Activated T-cell treated with anti-CD3 and anti-CD28 coated beads, Interleukin-2, amount 50 U/mL, for 4 hours (primary cell): ENCODE data around the gene PTP4A1. TPM values are rescaled to one million over a fixed set of nuclear protein-coding genes. Genes with fewer than 3 reads are reported as not detected.

Experiments used
- ATAC-seq, 2 donors: fragments of 200-7000 bp; cut with Tn5 transposase; one replicate each; pipeline ENCODE4 v1.10.0; 2021
- DNase-seq: peaks from one replicate; pipeline ENCODE4 v3.0.0-alpha.2; 2020
- H3K27me3 Mint-ChIP-seq: one replicate; pipeline ENCODE4 v1.8.0; 2021; ENCODE audit warnings: low read depth, mixed read lengths
- H3K36me3 Mint-ChIP-seq: one replicate; pipeline ENCODE4 v1.8.0; 2022; ENCODE audit warnings: mixed read lengths; ENCODE audit not compliant: insufficient read depth
- H3K4me1 Mint-ChIP-seq: one replicate; pipeline ENCODE4 v1.8.0; 2021; ENCODE audit warnings: low read depth, mixed read lengths
- H3K4me3 Mint-ChIP-seq: one replicate; pipeline ENCODE4 v1.8.0; 2021; ENCODE audit warnings: mild to moderate bottlenecking, moderate library complexity, mixed read lengths
- H3K9me3 Mint-ChIP-seq: one replicate; pipeline ENCODE4 v1.8.0; 2021; ENCODE audit warnings: mixed read lengths
- total RNA-seq, 3 donors: library from RNA; stranded (reverse); gene quantifications; one replicate each; pipeline ENCODE4 v1.2.1, GENCODE V29; 2021

The PTP4A1 gene
- total RNA-seq, 3 donors from 2014 or later = 64.2 to 71.1 (median 70.3) TPM

DNA sequence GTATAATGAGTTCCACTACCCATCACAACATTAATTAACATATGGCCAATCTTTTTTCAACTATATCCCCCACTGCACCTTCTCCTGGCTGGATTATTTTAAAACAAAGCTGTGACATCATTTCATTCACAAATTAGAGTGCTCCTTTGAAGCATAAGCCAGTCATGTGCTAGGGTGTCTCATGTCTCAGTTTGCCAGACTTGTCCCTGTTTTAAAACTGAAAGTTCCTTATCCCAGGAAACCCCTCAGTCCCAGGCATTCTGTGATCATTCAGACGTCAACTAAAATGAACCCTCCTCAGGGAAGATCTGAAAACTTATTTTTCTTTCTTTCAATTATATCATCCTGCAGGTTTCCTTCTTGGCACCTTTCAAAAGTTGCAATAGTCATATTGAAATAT is 29.3 kb upstream of the PTP4A1 start:
- no peaks in the 10 kb centered on the region for H3K36me3 Mint-ChIP-seq
- H3K4me3 Mint-ChIP-seq = no peak overlapping the region
- no peaks in the 10 kb centered on the region for H3K4me1 Mint-ChIP-seq
- DNase-seq (no peak), ATAC-seq (no peak)
- H3K9me3 Mint-ChIP-seq = no peaks in the 10 kb centered on the region
- peaks cover 25% of the 10 kb centered on the region for H3K27me3 Mint-ChIP-seq

- H3K4me3 Mint-ChIP-seq = no peak overlapping the region
- H3K9me3 Mint-ChIP-seq = no peaks in the 10 kb centered on the region
- no peaks in the 10 kb centered on the region for H3K36me3 Mint-ChIP-seq
- no peak for ATAC-seq
- no peaks in the 10 kb centered on the region for H3K4me1 Mint-ChIP-seq
- DNase-seq = no peak
- peaks cover 25% of the 10 kb centered on the region for H3K27me3 Mint-ChIP-seq
These were observed 28.3 kb upstream of the PTP4A1 start for GRCh38 chr6:63543982-63544381.

- ATAC-seq (no peak), DNase-seq (no peak)
- H3K4me1 Mint-ChIP-seq = no peaks in the 10 kb centered on the region
- H3K4me3 Mint-ChIP-seq = no peak overlapping the region
- no peaks in the 10 kb centered on the region for H3K36me3 Mint-ChIP-seq
- H3K27me3 Mint-ChIP-seq = peaks cover 16% of the 10 kb centered on the region
- no peaks in the 10 kb centered on the region for H3K9me3 Mint-ChIP-seq
These were observed 26.0 kb upstream of the PTP4A1 start for GRCh38 chr6:63546236-63546635.

- H3K27me3 Mint-ChIP-seq = peaks cover 16% of the 10 kb centered on the region
- DNase-seq = no peak
- no peaks in the 10 kb centered on the region for H3K4me1 Mint-ChIP-seq
These were observed 25.6 kb upstream of the PTP4A1 start for GRCh38 chr6:63546697-63547096.

DNA sequence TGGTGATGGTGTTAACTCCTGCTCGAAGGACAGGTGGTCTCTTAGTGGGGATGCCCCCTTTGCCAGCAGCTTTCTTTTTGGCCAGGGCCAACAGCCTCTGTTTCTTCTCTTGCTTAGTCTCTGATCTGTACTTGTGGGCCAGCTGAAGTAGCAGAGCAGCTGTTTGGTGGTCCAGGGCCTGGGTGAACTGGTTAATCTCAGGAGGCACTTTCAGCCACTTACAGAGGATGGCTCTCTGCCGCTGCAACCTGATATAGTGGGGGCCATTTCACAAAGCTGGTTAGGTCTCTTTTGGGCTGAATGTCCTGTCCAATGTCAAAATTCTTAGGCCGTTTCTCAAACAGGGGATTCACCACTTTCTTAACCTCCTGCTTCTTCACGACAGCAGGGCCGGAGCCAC is 23.2 kb upstream of the PTP4A1 start:
- no peak for DNase-seq
- Mint-ChIP-seq H3K4me1 (no peaks in the 10 kb centered on the region), H3K27me3 (peaks cover 17% of the 10 kb centered on the region), H3K36me3 (no peaks in the 10 kb centered on the region), H3K4me3 (no peak overlapping the region), H3K9me3 (no peaks in the 10 kb centered on the region)
- ATAC-seq = no peak

More at GRCh38 chr6:63546697-63547096, 25.6 kb upstream of the PTP4A1 start:
- no peak for ATAC-seq
- Mint-ChIP-seq H3K9me3 (no peaks in the 10 kb centered on the region), H3K36me3 (no peaks in the 10 kb centered on the region), H3K4me3 (no peak overlapping the region)

- no peaks in the 10 kb centered on the region for H3K36me3 Mint-ChIP-seq
- H3K4me1 Mint-ChIP-seq = no peaks in the 10 kb centered on the region
- ATAC-seq = no peak
These were observed 19.1 kb upstream of the PTP4A1 start for GRCh38 chr6:63553208-63553607.

GRCh38 chr6:63553900-63554299 is 18.4 kb upstream of the PTP4A1 start:
- Mint-ChIP-seq H3K4me3 (no peak overlapping the region), H3K4me1 (no peaks in the 10 kb centered on the region), H3K27me3 (peaks cover 21% of the 10 kb centered on the region), H3K36me3 (no peaks in the 10 kb centered on the region), H3K9me3 (no peaks in the 10 kb centered on the region)
- ATAC-seq (no peak), DNase-seq (no peak)

More at GRCh38 chr6:63553208-63553607, 19.1 kb upstream of the PTP4A1 start:
- peaks cover 17% of the 10 kb centered on the region for H3K27me3 Mint-ChIP-seq
- H3K9me3 Mint-ChIP-seq = no peaks in the 10 kb centered on the region
- H3K4me3 Mint-ChIP-seq = no peak overlapping the region
- no peak for DNase-seq

DNA sequence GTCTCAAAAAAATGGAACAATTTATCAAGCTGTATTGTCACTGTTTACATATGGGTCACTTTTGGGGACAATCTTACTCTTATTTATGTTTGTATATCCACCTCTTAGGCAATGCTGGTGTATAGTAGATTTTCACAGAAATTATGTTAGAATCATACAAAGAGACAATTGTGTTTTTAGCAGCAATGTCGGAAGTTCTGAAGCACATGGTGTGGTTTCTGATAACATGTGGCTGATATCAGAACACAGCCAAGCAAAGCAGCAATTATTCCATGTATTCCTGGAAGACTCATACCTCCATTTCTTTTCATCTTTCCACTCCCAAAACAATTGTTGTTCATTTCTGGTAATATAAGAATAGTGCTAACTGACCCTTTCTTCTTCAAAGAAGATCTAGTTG is 17.5 kb upstream of the PTP4A1 start:
- no peak for DNase-seq
- Mint-ChIP-seq H3K36me3 (no peaks in the 10 kb centered on the region), H3K27me3 (peaks cover 21% of the 10 kb centered on the region), H3K4me3 (no peak overlapping the region), H3K9me3 (no peaks in the 10 kb centered on the region), H3K4me1 (no peaks in the 10 kb centered on the region)
- no peak for ATAC-seq

DNA sequence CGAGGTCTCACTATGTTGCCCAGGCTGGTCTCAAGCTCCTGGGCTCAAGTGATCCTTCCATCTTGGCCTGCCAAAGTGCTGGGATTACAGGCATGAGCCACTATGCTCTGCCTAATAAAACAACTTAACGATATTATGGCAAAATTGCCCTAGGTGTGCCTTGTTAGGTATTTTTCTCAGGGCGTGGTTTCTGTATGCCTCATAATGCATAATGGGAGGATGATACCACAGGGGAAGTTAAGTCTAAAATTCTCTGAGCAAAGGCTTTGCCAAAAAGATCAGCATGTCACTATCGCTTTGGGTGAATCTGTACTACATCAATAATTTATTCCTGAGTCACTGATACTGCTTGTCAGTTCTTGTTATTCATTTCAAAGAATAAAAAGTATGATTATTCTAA is 15.9 kb upstream of the PTP4A1 start:
- DNase-seq = no peak
- Mint-ChIP-seq H3K4me3 (no peak overlapping the region), H3K9me3 (no peaks in the 10 kb centered on the region), H3K36me3 (no peaks in the 10 kb centered on the region), H3K4me1 (no peaks in the 10 kb centered on the region), H3K27me3 (peaks cover 21% of the 10 kb centered on the region)
- no peak for ATAC-seq

DNA sequence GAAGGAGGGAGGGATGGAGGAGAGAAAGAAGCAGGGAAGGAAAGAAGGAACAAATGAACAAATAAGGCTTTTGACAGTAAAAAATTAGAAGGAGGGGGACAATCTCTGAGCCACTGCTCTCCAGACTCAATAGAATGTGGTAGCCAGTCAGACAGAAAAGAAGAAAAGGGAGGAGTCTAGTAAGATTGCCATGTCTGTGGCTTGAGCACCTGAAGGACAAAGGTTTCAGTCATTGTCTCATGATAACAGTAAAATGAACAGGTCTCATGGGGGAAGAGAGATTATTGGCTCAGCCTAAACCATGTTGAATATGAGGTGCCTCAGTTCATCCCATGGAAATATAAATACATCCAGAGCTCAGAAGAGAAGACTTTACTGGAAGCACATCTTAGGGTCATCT is 14.0 kb upstream of the PTP4A1 start:
- Mint-ChIP-seq H3K36me3 (no peaks in the 10 kb centered on the region), H3K4me1 (no peaks in the 10 kb centered on the region), H3K4me3 (no peak overlapping the region), H3K27me3 (peaks cover 18% of the 10 kb centered on the region), H3K9me3 (no peaks in the 10 kb centered on the region)
- ATAC-seq (no peak), DNase-seq (no peak)

GRCh38 chr6:63560801-63561287 is 11.4 kb upstream of the PTP4A1 start:
- Mint-ChIP-seq H3K4me1 (no peaks in the 10 kb centered on the region), H3K9me3 (no peaks in the 10 kb centered on the region), H3K36me3 (no peaks in the 10 kb centered on the region), H3K4me3 (no peak overlapping the region), H3K27me3 (peaks cover 14% of the 10 kb centered on the region)
- DNase-seq (no peak), ATAC-seq (no peak)

- ATAC-seq (no peak), DNase-seq (no peak)
- Mint-ChIP-seq H3K27me3 (peaks cover 14% of the 10 kb centered on the region), H3K36me3 (no peaks in the 10 kb centered on the region), H3K9me3 (no peaks in the 10 kb centered on the region), H3K4me3 (no peak overlapping the region), H3K4me1 (no peaks in the 10 kb centered on the region)
These were observed 11.0 kb upstream of the PTP4A1 start for GRCh38 chr6:63561288-63561687.

GRCh38 chr6:63563235-63563634 is 9.0 kb upstream of the PTP4A1 start:
- DNase-seq = no peak
- Mint-ChIP-seq H3K4me3 (no peak overlapping the region), H3K36me3 (no peaks in the 10 kb centered on the region), H3K9me3 (no peaks in the 10 kb centered on the region), H3K4me1 (no peaks in the 10 kb centered on the region), H3K27me3 (peaks cover 6% of the 10 kb centered on the region)
- no peak for ATAC-seq

GRCh38 chr6:63565058-63565726 is 7.1 kb upstream of the PTP4A1 start:
- no peaks in the 10 kb centered on the region for H3K36me3 Mint-ChIP-seq
- no peak for ATAC-seq
- no peak for DNase-seq
- H3K4me1 Mint-ChIP-seq = no peaks in the 10 kb centered on the region
- H3K9me3 Mint-ChIP-seq = no peaks in the 10 kb centered on the region
- H3K4me3 Mint-ChIP-seq = no peak overlapping the region
- H3K27me3 Mint-ChIP-seq = peaks cover 3% of the 10 kb centered on the region

DNA sequence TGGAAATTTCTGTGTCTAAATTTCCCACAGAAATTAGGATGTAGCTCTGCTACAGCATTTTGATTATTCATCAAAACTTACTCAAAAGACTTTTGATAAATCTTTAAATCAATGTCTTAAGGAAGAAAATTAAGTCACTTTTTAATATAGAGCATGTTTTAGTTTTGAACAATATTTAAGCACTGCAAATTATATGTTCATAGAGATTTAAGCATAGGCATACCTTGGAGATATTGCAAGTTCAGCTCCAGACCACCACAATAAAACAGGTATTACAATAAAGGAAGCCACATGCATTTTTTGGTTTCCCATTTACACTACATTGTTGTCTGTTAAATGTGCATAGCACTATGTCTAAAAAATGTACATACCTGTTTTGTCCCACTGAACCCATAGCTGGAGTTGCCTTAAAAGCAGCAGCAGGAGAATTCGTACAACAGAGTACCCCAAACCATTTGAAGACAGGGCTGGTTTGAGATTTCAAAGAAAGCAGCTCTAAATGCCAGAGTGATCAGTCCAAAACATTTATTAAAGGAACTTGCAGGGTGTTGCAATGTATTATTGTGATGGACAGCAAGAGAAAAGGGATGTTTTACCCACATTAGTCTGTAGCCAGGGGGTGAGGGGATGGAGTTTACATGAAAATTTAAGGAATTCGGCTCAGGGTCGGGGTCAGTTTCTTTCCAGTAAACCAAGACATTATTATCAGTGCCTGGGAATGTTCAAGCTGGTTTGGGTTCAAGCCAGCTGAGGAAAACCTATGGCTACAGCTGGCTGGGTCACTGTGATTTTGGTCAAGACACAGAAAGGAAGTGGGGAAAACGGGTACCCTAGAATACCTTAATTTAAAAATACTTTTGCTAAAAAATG is 6.3 kb upstream of the PTP4A1 start:
- no peak for ATAC-seq
- Mint-ChIP-seq H3K27me3 (peaks cover 3% of the 10 kb centered on the region), H3K4me3 (no peak overlapping the region)

More for the DNA sequence above, 6.3 kb upstream of the PTP4A1 start:
- H3K4me1 Mint-ChIP-seq = no peaks in the 10 kb centered on the region
- DNase-seq = no peak
- H3K36me3 Mint-ChIP-seq = no peaks in the 10 kb centered on the region
- H3K9me3 Mint-ChIP-seq = no peaks in the 10 kb centered on the region
